PC-3 (cell line): Measurements from ENCODE around the gene SFI1.

Experiments
- CTCF ChIP-seq: fragments of 300-600 bp; sonication (generic); conservative IDR thresholded peaks from 2 replicates; pipeline ENCODE4 v1.5.1; 2017; ENCODE audit warnings: antibody characterized with exemption, low read depth, mild to moderate bottlenecking, low read length
- EZH2phosphoT487 ChIP-seq: fragments of 300-600 bp; sonication (generic); IDR thresholded peaks from 2 replicates; pipeline ENCODE4 v1.6.1; 2018; ENCODE audit warnings: mild to moderate bottlenecking, antibody characterized with exemption, low read length, borderline replicate concordance

GRCh38 chr22:31647523-31648320 lies 151.4 kb downstream of the SFI1 start:
- no peak for TF ChIP-seq CTCF
- no peak for TF ChIP-seq EZH2phosphoT487
